Purkinje cell (primary cell): ENCODE results near the gene PFKL. TPM values are rescaled to one million over a fixed set of nuclear protein-coding genes. Genes with fewer than 3 reads are reported as not detected.

Experiments used
- polyA plus RNA-seq: library from polyadenylated mRNA; unstranded; fragments of >200 nt; fragmentation: Nextera tagmentation; gene quantifications from 2 replicates; pipeline ENCODE4 v1.2.1, GENCODE V29; 2014

Gene PFKL
- 2.0 and 3.1 TPM in 2 replicates for polyA plus RNA-seq

DNA sequence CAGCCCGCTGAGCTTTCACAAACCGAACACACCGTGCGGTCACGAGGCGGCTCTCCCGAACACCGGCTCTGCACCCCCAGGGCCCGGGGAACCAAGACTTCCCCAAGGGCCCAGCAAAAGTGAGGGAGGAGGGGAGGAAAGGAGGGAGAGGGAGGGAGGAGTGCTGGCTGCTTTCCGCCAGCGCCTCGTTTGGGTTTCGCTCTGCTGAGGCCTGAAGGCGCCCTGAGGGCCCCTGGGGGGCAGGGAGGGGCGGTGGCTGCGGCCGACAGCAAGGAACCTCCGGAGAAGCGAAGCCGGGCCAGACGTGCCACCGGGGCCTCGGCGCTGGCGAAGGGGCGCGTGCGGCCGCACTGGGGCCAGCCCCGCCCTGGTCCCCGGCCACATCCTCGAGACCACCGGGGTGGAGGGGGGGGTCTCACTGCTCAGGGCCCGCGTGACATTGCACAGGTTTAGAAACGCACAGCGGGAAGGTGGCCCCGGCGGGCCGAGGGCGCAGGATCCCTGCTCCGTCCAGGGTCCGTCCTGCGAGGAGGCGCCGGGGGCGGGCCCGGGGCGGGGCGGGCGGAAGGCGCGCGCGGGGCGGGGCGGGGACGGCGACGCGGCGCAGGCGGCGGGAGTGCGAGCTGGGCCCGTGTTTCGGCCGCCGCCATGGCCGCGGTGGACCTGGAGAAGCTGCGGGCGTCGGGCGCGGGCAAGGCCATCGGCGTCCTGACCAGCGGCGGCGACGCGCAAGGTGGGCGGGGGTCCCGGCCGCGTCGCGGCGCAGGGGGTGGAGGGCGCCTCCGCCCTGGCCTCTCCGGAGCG lies at the start of gene PFKL:
Gene PFKL (plus strand): TSS at position 596 of the 804 bp plus-strand sequence. CDS start 53 bp downstream, at position 649.

DNA sequence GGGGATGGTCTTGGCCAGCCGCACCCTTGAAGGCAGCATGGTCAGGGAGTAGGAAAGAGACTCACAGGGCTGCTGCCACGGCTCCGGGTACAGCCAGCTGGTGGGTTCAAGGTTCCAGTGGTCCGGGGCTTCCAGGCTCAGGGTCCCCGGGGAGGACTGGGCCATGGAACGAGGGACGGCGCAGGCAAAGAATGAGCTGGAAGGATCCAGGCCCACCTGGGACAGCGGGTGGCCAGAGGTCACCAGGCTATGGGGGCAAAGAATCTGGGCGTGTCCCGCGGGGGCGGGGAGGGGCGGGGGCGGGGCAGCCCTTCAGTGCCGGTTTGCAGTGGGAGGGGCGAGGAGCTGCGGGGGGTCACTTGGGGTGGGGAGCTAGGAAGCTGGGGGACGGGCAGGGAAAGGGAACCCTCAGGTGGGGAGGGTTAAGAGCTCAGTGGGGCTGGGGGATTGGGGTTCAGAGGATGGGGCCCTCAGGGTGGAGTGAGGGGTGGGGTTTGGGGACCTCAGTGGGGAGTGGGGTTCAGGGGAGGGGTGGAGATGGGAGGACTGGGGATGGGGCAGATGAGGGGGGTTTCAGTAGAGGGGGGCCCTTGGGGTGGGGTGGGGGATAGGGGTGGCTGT lies 38.1 kb upstream of the PFKL start, which contains the start of gene DNMT3L:
Gene DNMT3L (minus strand): TSS at position 223 of the 621 bp plus-strand sequence. CDS start 638 bp downstream, outside the sequence.

DNA sequence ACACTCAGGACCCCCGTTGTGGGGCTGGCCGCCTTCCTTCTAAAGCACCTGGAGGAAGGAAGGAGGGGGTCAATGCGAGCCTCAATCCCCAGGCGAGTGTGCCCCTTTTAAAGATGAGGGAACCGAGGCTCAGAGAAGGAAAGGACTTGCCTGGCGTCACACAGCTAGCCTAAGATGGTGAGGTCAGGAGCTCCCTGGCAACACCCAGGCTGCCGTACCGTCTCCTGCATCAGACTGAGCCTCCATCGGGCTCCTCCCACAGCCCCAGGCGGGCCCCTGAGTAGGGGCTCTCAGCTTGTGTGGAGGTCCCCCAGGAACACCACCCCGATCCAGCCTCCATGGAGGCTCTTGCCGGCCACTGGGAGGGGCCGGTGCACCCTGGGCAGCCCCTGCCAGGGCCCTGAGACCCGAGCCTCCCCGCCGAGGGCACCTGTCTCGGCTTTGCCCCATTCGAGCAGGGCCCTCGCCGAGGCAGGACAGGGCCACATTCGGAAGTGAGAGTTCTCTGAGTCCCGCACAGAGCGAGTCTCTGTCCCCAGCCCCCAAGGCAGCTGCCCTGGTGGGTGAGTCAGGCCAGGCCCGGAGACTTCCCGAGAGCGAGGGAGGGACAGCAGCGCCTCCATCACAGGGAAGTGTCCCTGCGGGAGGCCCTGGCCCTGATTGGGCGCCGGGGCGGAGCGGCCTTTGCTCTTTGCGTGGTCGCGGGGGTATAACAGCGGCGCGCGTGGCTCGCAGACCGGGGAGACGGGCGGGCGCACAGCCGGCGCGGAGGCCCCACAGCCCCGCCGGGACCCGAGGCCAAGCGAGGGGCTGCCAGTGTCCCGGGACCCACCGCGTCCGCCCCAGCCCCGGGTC lies 14.5 kb upstream of the PFKL start, which contains the start of gene AIRE:
Gene AIRE (plus strand): TSS at position 739 of the 855 bp plus-strand sequence. CDS start 131 bp downstream, outside the sequence.

DNA sequence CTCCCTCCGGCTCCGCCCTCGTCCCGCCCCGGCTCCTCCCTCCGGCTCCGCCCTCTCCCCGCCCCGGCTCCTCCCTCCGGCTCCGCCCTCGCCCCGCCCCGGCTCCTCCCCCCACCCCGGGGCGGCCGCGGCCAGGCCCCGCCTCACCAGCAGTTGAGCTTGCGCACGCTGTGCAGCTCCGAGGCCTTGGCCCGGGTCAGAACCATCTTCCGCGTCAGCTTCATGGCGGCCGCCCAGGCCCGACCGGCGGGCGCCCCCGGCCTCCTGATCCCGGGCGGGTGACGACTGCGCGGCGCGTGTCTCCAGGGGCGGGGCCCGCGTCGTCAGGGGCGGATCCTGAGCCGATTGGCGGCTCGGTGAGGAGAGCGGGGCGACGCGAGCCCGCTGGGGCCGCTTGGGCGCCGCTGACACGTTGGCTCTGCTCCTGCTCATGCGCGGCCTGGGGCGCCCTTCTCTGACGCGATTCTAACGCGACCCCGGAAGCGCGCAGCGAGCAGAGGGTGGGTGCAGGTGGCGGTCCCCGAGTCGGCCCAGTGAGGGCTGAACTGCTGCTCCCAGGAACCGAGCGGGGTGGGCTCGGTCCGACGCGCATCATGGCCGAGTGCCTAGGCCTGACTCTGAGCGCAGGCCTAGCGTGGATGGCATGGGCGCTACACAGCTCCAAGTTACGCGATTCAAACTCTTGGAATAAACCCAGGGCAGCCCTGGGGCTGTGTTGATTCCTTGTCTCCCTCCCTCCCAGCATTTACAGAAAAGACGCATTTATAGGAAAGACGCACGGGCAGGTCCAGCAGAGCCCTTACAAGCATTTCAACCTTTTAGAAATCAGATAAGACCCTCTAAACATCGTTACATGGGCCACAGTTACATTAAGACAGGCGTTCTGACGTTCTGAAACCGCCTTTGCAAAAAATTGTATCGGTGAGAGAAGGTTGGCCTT lies 39.4 kb downstream of the PFKL start, which contains the start of gene CFAP410:
Gene CFAP410 (minus strand): TSS at position 420 of the 940 bp plus-strand sequence. CDS start 196 bp downstream, at position 224.

DNA sequence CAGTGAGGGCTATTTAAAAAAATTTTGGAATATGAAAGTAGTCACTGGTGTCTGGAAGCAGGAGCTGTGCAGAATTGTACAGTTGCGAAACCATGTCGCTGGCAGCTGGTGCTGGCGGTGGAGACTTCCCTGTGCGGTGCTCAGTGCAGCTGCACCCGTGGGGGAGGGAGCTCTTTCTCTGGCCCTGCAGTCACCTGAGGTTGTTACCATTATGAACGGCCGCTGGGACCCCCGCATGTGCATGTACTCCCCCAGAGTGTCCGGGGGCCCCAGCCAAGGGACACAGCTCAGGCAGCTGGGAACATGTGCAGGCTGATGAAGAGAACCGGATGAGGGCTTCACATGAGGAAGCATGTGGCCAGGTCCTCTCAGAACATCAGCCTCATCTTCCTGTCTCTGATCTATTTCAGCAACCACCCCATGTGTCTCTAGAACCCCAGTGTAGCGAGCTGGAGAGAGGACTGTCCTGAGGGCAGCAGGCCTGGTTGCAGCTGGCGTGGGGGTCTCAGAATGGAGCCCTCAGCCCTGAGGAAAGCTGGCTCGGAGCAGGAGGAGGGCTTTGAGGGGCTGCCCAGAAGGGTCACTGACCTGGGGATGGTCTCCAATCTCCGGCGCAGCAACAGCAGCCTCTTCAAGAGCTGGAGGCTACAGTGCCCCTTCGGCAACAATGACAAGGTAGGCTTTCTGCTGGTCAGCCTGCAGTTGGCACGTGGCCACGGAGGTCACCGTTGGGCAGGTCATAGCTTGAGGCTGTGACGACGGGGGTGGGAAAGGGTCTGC lies 53.5 kb downstream of the PFKL start, which contains the start of gene TRPM2:
Gene TRPM2 (plus strand): TSS at position 431 of the 780 bp plus-strand sequence. CDS start 80 bp downstream, at position 511.

Other genes with a start within 250 kb of the PFKL start
- 1.7 and 2.3 TPM in 2 replicates for gene PWP2, start 192.7 kb upstream of the PFKL start, polyA plus RNA-seq
- 0.97 and 6.1 TPM in 2 replicates for gene GATD3, start 166.4 kb upstream of the PFKL start, polyA plus RNA-seq
- 0.19 TPM in 1 of 2 replicates, not detected in the other for gene ICOSLG, start 59.1 kb upstream of the PFKL start, polyA plus RNA-seq
- gene DNMT3L, start 38.2 kb upstream of the PFKL start, polyA plus RNA-seq = not detected in 2 replicates
- not detected in 2 replicates for gene AIRE, start 14.2 kb upstream of the PFKL start, polyA plus RNA-seq
- gene CFAP410, start 39.3 kb downstream of the PFKL start, polyA plus RNA-seq = 0.74 and 5.1 TPM in 2 replicates
- 4.9 and 6.2 TPM in 2 replicates for gene TRPM2, start 53.6 kb downstream of the PFKL start, polyA plus RNA-seq
- not detected in 2 replicates for gene LRRC3, start 155.5 kb downstream of the PFKL start, polyA plus RNA-seq
- not detected in 2 replicates for gene KRTAP10-1, start 240.1 kb downstream of the PFKL start, polyA plus RNA-seq